ENCODE data around the gene CDH2.

- TF ChIP-seq CTCF (conservative IDR thresholded peaks at IDR 0.05; ENCODE audit: low read depth, low read length) (no peak), EZH2 (IDR thresholded peaks at IDR 0.05; ENCODE audit: borderline replicate concordance, low read depth, low read length, poor library complexity, severe bottlenecking) (no peak)
These were observed 164.6 kb downstream of the CDH2 start for GRCh38 chr18:28012336-28012735.

Data from A673 (cell line).